Neuronal stem cell (in vitro differentiated cells): ENCODE results near the gene SCGB1A1.

Experiments
- DNase-seq: peaks from one replicate; pipeline ENCODE4 v3.0.0-alpha.2; 2013; ENCODE audit warnings: low spot score
- H2AFZ ChIP-seq: one replicate; pipeline ENCODE4 v1.6.1; 2013; ENCODE audit warnings: mild to moderate bottlenecking, low read length, inconsistent platforms
- H2AK5ac ChIP-seq: 2 replicates; pipeline ENCODE4 v1.6.1; 2013; ENCODE audit warnings: low read depth, mild to moderate bottlenecking, inconsistent platforms, low read length, moderate library complexity, mixed read lengths
- H2BK120ac ChIP-seq: 2 replicates; pipeline ENCODE4 v1.6.1; 2013; ENCODE audit warnings: low read depth, mild to moderate bottlenecking, inconsistent platforms, low read length, moderate library complexity, mixed read lengths
- H2BK12ac ChIP-seq: one replicate; pipeline ENCODE4 v1.6.1; 2013; ENCODE audit warnings: low read length, inconsistent platforms
- H2BK15ac ChIP-seq: 2 replicates; pipeline ENCODE4 v1.6.1; 2013; ENCODE audit warnings: mild to moderate bottlenecking, low read length, inconsistent platforms, mixed read lengths
- H2BK5ac ChIP-seq: one replicate; pipeline ENCODE4 v1.6.1; 2013; ENCODE audit warnings: inconsistent platforms, mild to moderate bottlenecking, low read length, moderate library complexity
- H3K14ac ChIP-seq: one replicate; pipeline ENCODE4 v1.6.1; 2013; ENCODE audit warnings: low read length, inconsistent platforms
- H3K18ac ChIP-seq: 2 replicates; pipeline ENCODE4 v1.6.1; 2013; ENCODE audit warnings: low read length, inconsistent platforms
- H3K23ac ChIP-seq: 2 replicates; pipeline ENCODE4 v1.6.1; 2013; ENCODE audit warnings: low read depth, mild to moderate bottlenecking, mixed read lengths, low read length, inconsistent platforms; ENCODE audit not compliant: poor library complexity
- H3K27ac ChIP-seq: replicated peaks from 3 replicates; pipeline ENCODE4 v1.5.1; 2013; ENCODE audit warnings: low read length, inconsistent platforms
- H3K27me3 ChIP-seq, 3 experiments: 2 replicates each; pipeline ENCODE4 v1.6.1; 2013; ENCODE audit warnings: low read length in 3 of 3, mild to moderate bottlenecking in 2 of 3, inconsistent platforms in 1 of 3, low read depth in 1 of 3, mixed read lengths in 1 of 3, moderate library complexity in 1 of 3; ENCODE audit not compliant: control insufficient read depth in 3 of 3, insufficient read depth in 3 of 3
- H3K36me3 ChIP-seq, 2 donors: replicated peaks in 1 of 2; 2 replicates each; pipeline ENCODE4 v1.6.1; 2013; ENCODE audit warnings: low read length in 2 of 2; ENCODE audit not compliant: control insufficient read depth in 2 of 2, insufficient read depth in 2 of 2
- H3K4ac ChIP-seq: 2 replicates; pipeline ENCODE4 v1.6.1; 2013; ENCODE audit warnings: inconsistent platforms, mild to moderate bottlenecking, low read length, moderate library complexity
- H3K4me1 ChIP-seq, 2 donors: 1 replicate in 1 of 2; 2 replicates in 1 of 2; pipeline ENCODE4 v1.6.1; 2013; ENCODE audit warnings: low read length in 2 of 2, low read depth in 1 of 2; ENCODE audit not compliant: control insufficient read depth in 2 of 2, insufficient read depth in 1 of 2
- H3K4me2 ChIP-seq: one replicate; pipeline ENCODE4 v1.6.1; 2013; ENCODE audit warnings: mild to moderate bottlenecking, low read length, inconsistent platforms; ENCODE audit not compliant: insufficient read depth, poor library complexity, severe bottlenecking
- H3K4me3 ChIP-seq, 2 donors: 2 replicates each; pipeline ENCODE4 v1.5.1; 2013; ENCODE audit warnings: low read length in 2 of 2, mild to moderate bottlenecking in 2 of 2, inconsistent platforms in 1 of 2, moderate library complexity in 1 of 2
- H3K79me1 ChIP-seq: one replicate; pipeline ENCODE4 v1.6.1; 2013; ENCODE audit warnings: low read depth, mild to moderate bottlenecking, inconsistent platforms, low read length, moderate library complexity
- H3K9ac ChIP-seq: one replicate; pipeline ENCODE4 v1.6.1; 2013; ENCODE audit warnings: mild to moderate bottlenecking, low read depth, low read length, inconsistent platforms; ENCODE audit not compliant: poor library complexity
- H3K9me3 ChIP-seq, 2 donors: replicated peaks in 1 of 2; 2 replicates each; pipeline versions ENCODE3 to v1.6.1; 2013; ENCODE audit warnings: low read length in 2 of 2, mild to moderate bottlenecking in 2 of 2, inconsistent platforms in 1 of 2, low read depth in 1 of 2, mixed read lengths in 1 of 2, moderate library complexity in 1 of 2; ENCODE audit not compliant: control insufficient read depth in 2 of 2, insufficient read depth in 1 of 2
- H4K8ac ChIP-seq: one replicate; pipeline ENCODE4 v1.6.1; 2013; ENCODE audit warnings: low read depth, mild to moderate bottlenecking, inconsistent platforms, low read length, moderate library complexity
- H4K91ac ChIP-seq: one replicate; pipeline ENCODE4 v1.6.1; 2013; ENCODE audit warnings: low read length, low read depth, mild to moderate bottlenecking, inconsistent platforms; ENCODE audit not compliant: poor library complexity
- WGBS, 2 donors: extraction: QIAGEN DNeasy Blood & Tissue Kit; methylation state at CpG; one replicate each; pipeline ENCODE4 v1.1.7; 2013; ENCODE audit warnings: missing lambda C conversion rate in 2 of 2, mixed read lengths in 1 of 2; ENCODE audit not compliant: insufficient read length in 2 of 2, insufficient replicate concordance in 1 of 2; ENCODE audit errors: extremely low coverage in 2 of 2; 5-methylcytosine and 5-hydroxymethylcytosine counted together

Gene SCGB1A1

GRCh38 chr11:62438641-62439040, 19.8 kb downstream of the SCGB1A1 start:
- no peak overlapping the region for H3K4me2 ChIP-seq
- H3K27ac ChIP-seq = no peak overlapping the region
- H3K79me1 ChIP-seq = no peaks in the 10 kb centered on the region
- H3K27me3 ChIP-seq = no peaks in the 10 kb centered on the region
- no peak overlapping the region for H4K91ac ChIP-seq
- no peaks in the 10 kb centered on the region for H3K36me3 ChIP-seq
- no peak overlapping the region for H4K8ac ChIP-seq
- H3K9ac ChIP-seq = no peak overlapping the region
- no peaks in the 10 kb centered on the region for H3K9me3 ChIP-seq
- no peak overlapping the region for H2AFZ ChIP-seq
- no peak overlapping the region for H2BK12ac ChIP-seq
- H3K4me1 ChIP-seq = peaks cover 2 to 4% of the 10 kb centered on the region in 2 donors
- WGBS, 2 donors = no CpG with 5 or more reads among the region's 4 CpGs
- no peak overlapping the region for H2AK5ac ChIP-seq
- H2BK5ac ChIP-seq = no peak overlapping the region
- no peak overlapping the region for H3K4ac ChIP-seq
- H3K14ac ChIP-seq = no peak overlapping the region
- H3K4me3 ChIP-seq = no peak overlapping the region
- no peak overlapping the region for H3K18ac ChIP-seq
- no peak for DNase-seq
- H2BK15ac ChIP-seq = no peak overlapping the region
- no peak overlapping the region for H3K23ac ChIP-seq
- H2BK120ac ChIP-seq = no peak overlapping the region

DNA sequence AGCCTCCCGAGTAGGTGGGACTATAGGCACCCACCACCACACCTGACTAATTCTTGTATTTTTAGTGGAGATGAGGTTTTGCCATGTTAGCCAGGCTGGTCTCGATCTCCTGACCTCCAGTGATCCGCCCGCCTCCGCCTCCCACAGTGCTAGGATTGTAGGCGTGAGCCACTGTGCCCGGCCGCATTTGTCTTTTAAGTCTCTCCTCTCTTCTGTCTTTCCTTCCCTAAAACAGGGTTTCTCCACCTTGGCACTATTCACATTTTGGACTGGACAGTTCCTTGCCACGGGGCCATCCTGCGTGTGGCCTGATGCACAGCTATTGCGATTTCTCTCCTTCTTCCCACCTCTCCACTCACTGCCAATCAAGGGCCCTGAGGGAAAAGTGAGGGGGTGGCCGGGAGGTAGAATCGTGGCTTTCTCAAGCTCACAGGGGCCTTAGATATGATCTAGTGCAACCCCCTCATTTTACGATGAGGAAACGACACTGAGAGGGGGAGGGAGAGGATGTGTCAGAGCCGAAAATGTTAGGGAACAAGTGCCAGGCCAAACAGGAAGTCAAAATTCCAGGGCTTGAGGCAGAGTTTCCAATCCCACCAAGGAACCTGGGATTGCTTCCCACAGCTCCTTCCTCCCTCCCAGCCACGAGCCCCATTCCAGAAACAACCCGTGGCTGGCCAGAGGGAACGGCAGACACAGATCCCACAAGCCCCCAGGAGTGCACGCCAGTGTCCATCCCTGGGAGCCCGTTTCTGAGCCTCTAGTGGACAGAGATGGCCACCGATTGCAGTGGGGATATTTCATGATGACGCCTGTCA, 21.2 kb downstream of the SCGB1A1 start:
- no peak overlapping the region for H2BK15ac ChIP-seq
- no CpG with 5 or more reads among the region's 23 CpGs for WGBS, 2 donors
- no peak overlapping the region for H3K9ac ChIP-seq
- H4K91ac ChIP-seq = no peak overlapping the region
- peak overlapping the region; percentile 40 for H3K18ac ChIP-seq
- no peak overlapping the region for H2BK5ac ChIP-seq
- H3K79me1 ChIP-seq = no peaks in the 10 kb centered on the region
- H3K4ac ChIP-seq = no peak overlapping the region
- H3K4me2 ChIP-seq = no peak overlapping the region
- H2BK120ac ChIP-seq = no peak overlapping the region
- no peak overlapping the region for H2AK5ac ChIP-seq
- no peak overlapping the region for H3K14ac ChIP-seq
- H3K9me3 ChIP-seq = no peaks in the 10 kb centered on the region
- H3K23ac ChIP-seq = no peak overlapping the region
- H3K4me3 ChIP-seq = no peak overlapping the region
- H3K4me1 ChIP-seq = peaks cover 4 to 5% of the 10 kb centered on the region in 2 donors
- no peak overlapping the region for H3K27ac ChIP-seq
- no peak overlapping the region for H2BK12ac ChIP-seq
- no peaks in the 10 kb centered on the region for H3K36me3 ChIP-seq
- peaks cover 0 to 9% (median 0%) of the 10 kb centered on the region in 3 experiments for H3K27me3 ChIP-seq
- no peak overlapping the region for H4K8ac ChIP-seq
- DNase-seq = no peak
- H2AFZ ChIP-seq = peak overlapping the region; percentile 62

DNA sequence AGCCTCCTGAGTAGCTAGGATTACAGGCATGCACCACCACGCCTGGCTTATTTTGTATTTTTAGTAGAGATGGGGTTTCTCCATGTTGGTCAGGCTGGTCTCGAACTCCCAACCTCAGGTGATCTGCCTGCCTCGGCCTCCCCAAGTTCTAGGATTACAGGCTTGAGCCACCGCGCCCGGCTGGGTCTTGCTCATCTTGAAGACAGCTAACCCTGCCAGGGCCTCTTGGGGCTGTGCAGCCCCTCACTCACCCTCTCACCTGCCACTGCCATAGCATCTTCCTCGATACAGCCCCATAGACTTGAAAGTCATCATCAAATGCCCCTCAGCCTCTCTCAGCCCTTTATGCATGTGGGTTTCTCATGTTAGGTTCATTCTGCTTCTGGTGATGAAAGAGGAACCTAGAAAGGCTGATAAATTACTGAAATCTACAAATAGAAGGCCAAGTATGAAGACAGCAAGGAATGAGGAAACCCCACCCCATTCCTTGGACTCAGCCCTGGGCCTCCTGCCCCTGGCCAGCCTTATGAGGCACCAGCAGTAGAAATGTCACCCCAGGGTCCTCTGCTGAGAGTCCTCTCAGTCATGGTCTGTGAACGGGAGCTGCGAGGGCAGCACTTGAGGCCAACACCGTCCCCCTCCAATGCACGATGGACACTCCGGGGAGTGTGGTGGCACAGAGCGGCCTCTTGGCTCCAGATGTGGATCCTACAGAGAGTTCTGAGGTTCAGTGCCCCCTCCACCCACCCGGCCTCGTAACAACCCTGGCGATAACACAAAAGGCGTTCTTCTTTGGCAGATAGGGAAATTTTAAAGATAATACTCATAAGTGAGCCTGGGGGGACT, 24.8 kb downstream of the SCGB1A1 start:
- Histone ChIP-seq H3K23ac (no peak overlapping the region), H3K27ac (no peak overlapping the region), H3K27me3 (peaks cover 0 to 27% (median 0%) of the 10 kb centered on the region in 3 experiments), H2BK12ac (no peak overlapping the region), H2AK5ac (peak overlapping the region; percentile 57), H3K18ac (peak overlapping the region; percentile 78), H3K4me3 (no peak overlapping the region), H3K4me1 (peaks cover 0 to 3% of the 10 kb centered on the region in 2 donors), H4K91ac (no peak overlapping the region), H2BK15ac (peak overlapping the region; percentile 63), H3K4ac (no peak overlapping the region), H2BK5ac (peak overlapping the region; percentile 67), H3K79me1 (no peaks in the 10 kb centered on the region), H3K9me3 (no peaks in the 10 kb centered on the region), H3K4me2 (no peak overlapping the region), H4K8ac (no peak overlapping the region), H3K9ac (no peak overlapping the region), H3K14ac (no peak overlapping the region), H2AFZ (peak overlapping the region; percentile 57), H3K36me3 (no peaks in the 10 kb centered on the region), H2BK120ac (no peak overlapping the region)
- no CpG with 5 or more reads among the region's 17 CpGs for WGBS, 2 donors
- no peak for DNase-seq
